ENCODE results near the gene SUSD1.

SUSD1 gene

GRCh38 chr9:112175796-112176315 is 759 bp upstream of the SUSD1 start:
- TF ChIP-seq CEBPB (IDR thresholded peaks at IDR 0.05) = no peak
- TF ChIP-seq USF1 (IDR thresholded peaks at IDR 0.05) = no peak
- TF ChIP-seq MAX (IDR thresholded peaks at IDR 0.05) = no peak
- TF ChIP-seq FOXM1 (IDR thresholded peaks at IDR 0.05; ENCODE audit: borderline replicate concordance, low read depth) = no peak
- TF ChIP-seq EP300 (IDR thresholded peaks at IDR 0.05; ENCODE audit: borderline replicate concordance) = no peak
- no peak for TF ChIP-seq NFIC (IDR thresholded peaks at IDR 0.05)
- no peak for TF ChIP-seq RAD21 (IDR thresholded peaks at IDR 0.05; ENCODE audit: low read depth)
- TF ChIP-seq YY1 (IDR thresholded peaks at IDR 0.05; ENCODE audit: low read depth) = no peak
- TF ChIP-seq CREB1 (IDR thresholded peaks at IDR 0.05; ENCODE audit: low read depth) = no peak
- no peak for TF ChIP-seq TAF1 (IDR thresholded peaks at IDR 0.05; ENCODE audit: low read depth)
- TF ChIP-seq EGR1 (IDR thresholded peaks at IDR 0.05) = no peak
- no peak for TF ChIP-seq REST (IDR thresholded peaks at IDR 0.05; ENCODE audit: low read depth)
- no peak for TF ChIP-seq TCF12 (IDR thresholded peaks at IDR 0.05; ENCODE audit: low read depth)
- TF ChIP-seq ZBTB7A (IDR thresholded peaks at IDR 0.05; ENCODE audit: low read depth) = no peak
- no peak for TF ChIP-seq TEAD4 (IDR thresholded peaks at IDR 0.05)

GRCh38 chr9:112174222-112174964 is 704 bp downstream of the SUSD1 start:
- no peak for TF ChIP-seq REST (IDR thresholded peaks at IDR 0.05; ENCODE audit: low read depth)
- TF ChIP-seq MAX (IDR thresholded peaks at IDR 0.05) = peak; percentile 64
- TF ChIP-seq TCF12 (IDR thresholded peaks at IDR 0.05; ENCODE audit: low read depth) = peak; percentile 31; the same call in 1 of the 2 replicates
- no peak for TF ChIP-seq TAF1 (IDR thresholded peaks at IDR 0.05; ENCODE audit: low read depth)

- no peak for TF ChIP-seq TCF12 (IDR thresholded peaks at IDR 0.05; ENCODE audit: low read depth)
Observed at GRCh38 chr9:112173489-112174221, 1.4 kb downstream of the SUSD1 start.

GRCh38 chr9:112170968-112171367 is 4.1 kb downstream of the SUSD1 start:
- TF ChIP-seq CEBPB (IDR thresholded peaks at IDR 0.05) (no peak), EP300 (IDR thresholded peaks at IDR 0.05; ENCODE audit: borderline replicate concordance) (no peak), YY1 (IDR thresholded peaks at IDR 0.05; ENCODE audit: low read depth) (no peak), RAD21 (IDR thresholded peaks at IDR 0.05; ENCODE audit: low read depth) (no peak), FOXM1 (IDR thresholded peaks at IDR 0.05; ENCODE audit: borderline replicate concordance, low read depth) (no peak), TEAD4 (IDR thresholded peaks at IDR 0.05) (no peak), TAF1 (IDR thresholded peaks at IDR 0.05; ENCODE audit: low read depth) (no peak), CREB1 (IDR thresholded peaks at IDR 0.05; ENCODE audit: low read depth) (no peak), EGR1 (IDR thresholded peaks at IDR 0.05) (no peak), ZBTB7A (IDR thresholded peaks at IDR 0.05; ENCODE audit: low read depth) (no peak), REST (IDR thresholded peaks at IDR 0.05; ENCODE audit: low read depth) (no peak), TCF12 (IDR thresholded peaks at IDR 0.05; ENCODE audit: low read depth) (no peak)
